Cardiac muscle cell (in vitro differentiated cells and primary cell): ENCODE results near the gene TEX14. TPM values are rescaled to one million over a fixed set of nuclear protein-coding genes. Genes with fewer than 3 reads are reported as not detected.
A peak's percentile ranks its signal among the peaks of the same experiment; 100 is the strongest.
"Not testable (repeated sequence)": the region's sequence is repeated elsewhere in the genome, so short reads cannot be mapped to it uniquely, and the experiment has no call there.

Experiments used
- DNase-seq, 2 donors: peaks; one replicate each; pipeline versions ENCODE4 v3.0.0 to v3.0.0-alpha.2; 2010 to 2017; ENCODE audit warnings: low read depth in 1 of 2, low spot score in 1 of 2
- H3K27ac ChIP-seq: fragments of 200-600 bp; sonication (generic); 2 replicates; pipeline ENCODE4 v1.5.1; 2016
- H3K27me3 ChIP-seq: fragments of 200-600 bp; sonication (generic); 2 replicates; pipeline ENCODE4 v1.6.0; 2016; ENCODE audit warnings: control low read depth
- H3K36me3 ChIP-seq: fragments of 200-600 bp; sonication (generic); 2 replicates; pipeline ENCODE4 v1.5.1; 2016; ENCODE audit warnings: control low read depth
- H3K4me1 ChIP-seq: fragments of 200-600 bp; sonication (generic); 2 replicates; pipeline ENCODE4 v1.8.1; 2017; ENCODE audit warnings: low read depth, mild to moderate bottlenecking, mixed run types
- H3K4me3 ChIP-seq: fragments of 200-600 bp; sonication (generic); 2 replicates; pipeline ENCODE4 v1.5.1; 2016; ENCODE audit warnings: mild to moderate bottlenecking
- H3K9me3 ChIP-seq: fragments of 200-600 bp; sonication (generic); 2 replicates; pipeline ENCODE4 v1.5.1; 2017; ENCODE audit warnings: low read depth, mild to moderate bottlenecking, control low read depth
- polyA plus RNA-seq: library from polyadenylated mRNA; unstranded; fragments of >200 nt; fragmentation: Nextera tagmentation; extraction: Ambion mirVana; gene quantifications from 2 replicates; pipeline ENCODE4 v1.2.1, GENCODE V29; 2016
- total RNA-seq: library from RNA; depleted of rRNA; stranded (reverse); fragments of >200 nt; gene quantifications from 2 replicates; pipeline ENCODE4 v1.2.3, GENCODE V29; 2016
- TF ChIP-seq, protein P1 (sequence below): IDR thresholded peaks from 2 replicates; pipeline ENCODE4 v1.5.1; 2012; ENCODE audit warnings: low read depth, mild to moderate bottlenecking, low read length

The TEX14 gene
- total and polyA plus RNA-seq, 2 experiments from 2014 or later = 0.32 to 0.60 TPM

DNA sequence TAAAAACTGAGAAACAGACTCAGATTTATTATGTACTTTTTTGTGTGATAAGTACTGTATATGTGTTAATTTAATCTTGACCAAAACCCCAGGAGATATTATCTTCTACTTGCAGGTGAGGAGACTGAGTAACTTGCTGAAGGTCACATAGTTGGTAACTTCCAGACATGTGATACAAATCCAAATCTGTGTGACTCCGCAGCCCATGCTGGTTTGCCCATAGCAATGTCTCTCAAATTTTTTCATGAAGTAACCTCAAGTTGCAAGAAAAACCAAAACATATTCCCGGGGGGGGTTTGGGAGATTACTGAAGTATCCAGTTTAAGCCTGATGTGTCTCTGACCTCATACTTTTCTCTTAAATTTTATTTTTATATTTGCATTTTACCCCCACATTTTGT is 3.3 kb downstream of the TEX14 start:
- Histone ChIP-seq H3K4me3 (no peak overlapping the region), H3K27ac (no peak overlapping the region), H3K36me3 (no peaks in the 10 kb centered on the region), H3K9me3 (no peaks in the 10 kb centered on the region), H3K4me1 (no peaks in the 10 kb centered on the region), H3K27me3 (no peaks in the 10 kb centered on the region)
- DNase-seq = no peak
- TF ChIP-seq, protein P1, sequence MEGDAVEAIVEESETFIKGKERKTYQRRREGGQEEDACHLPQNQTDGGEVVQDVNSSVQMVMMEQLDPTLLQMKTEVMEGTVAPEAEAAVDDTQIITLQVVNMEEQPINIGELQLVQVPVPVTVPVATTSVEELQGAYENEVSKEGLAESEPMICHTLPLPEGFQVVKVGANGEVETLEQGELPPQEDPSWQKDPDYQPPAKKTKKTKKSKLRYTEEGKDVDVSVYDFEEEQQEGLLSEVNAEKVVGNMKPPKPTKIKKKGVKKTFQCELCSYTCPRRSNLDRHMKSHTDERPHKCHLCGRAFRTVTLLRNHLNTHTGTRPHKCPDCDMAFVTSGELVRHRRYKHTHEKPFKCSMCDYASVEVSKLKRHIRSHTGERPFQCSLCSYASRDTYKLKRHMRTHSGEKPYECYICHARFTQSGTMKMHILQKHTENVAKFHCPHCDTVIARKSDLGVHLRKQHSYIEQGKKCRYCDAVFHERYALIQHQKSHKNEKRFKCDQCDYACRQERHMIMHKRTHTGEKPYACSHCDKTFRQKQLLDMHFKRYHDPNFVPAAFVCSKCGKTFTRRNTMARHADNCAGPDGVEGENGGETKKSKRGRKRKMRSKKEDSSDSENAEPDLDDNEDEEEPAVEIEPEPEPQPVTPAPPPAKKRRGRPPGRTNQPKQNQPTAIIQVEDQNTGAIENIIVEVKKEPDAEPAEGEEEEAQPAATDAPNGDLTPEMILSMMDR = no peak

DNA sequence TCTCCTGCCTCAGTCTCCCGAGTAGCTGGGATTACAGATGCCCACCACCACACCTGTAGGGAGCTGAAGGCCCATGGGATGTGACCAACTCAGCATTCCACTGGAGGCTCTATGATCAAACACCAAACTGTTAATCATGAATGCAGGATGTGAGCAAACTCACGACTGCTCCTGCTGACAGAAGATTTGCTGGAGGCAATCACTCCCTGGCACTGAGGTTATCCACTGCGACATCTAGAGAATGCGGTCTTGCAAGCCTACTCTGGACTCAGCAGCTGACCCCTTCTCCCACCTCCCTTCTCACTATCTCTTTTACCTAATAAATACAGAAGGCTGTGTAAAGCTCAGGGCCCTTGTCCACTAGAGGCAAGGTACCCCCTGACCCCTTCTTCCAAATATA is 4.9 kb downstream of the TEX14 start:
- DNase-seq = no peak
- no peaks in the 10 kb centered on the region for H3K27me3 ChIP-seq
- no peak overlapping the region for H3K4me3 ChIP-seq
- H3K9me3 ChIP-seq = no peaks in the 10 kb centered on the region
- H3K27ac ChIP-seq = no peak overlapping the region
- H3K4me1 ChIP-seq = no peaks in the 10 kb centered on the region
- H3K36me3 ChIP-seq = no peaks in the 10 kb centered on the region
- TF ChIP-seq, protein P1 = no peak

DNA sequence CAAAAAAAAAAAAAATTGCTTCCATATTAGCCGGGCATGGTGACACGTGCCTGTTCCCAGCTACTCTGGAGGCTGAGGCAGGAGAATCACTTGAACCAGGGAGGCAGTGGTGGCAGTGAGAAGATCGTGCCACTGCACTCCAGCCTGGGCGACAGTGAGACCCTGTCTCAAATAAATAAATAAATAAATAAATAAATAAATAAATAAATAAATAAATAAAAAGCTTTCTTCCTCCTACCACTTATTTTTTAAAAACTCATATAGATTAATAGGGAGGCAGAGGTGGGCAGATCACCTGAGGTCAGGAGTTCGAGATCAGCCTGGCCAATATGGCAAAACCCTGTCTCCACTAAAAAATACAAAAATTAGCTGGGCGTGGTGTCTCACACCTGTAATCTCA is 7.4 kb downstream of the TEX14 start:
- not testable (repeated sequence) for H3K36me3 ChIP-seq, DNase-seq, H3K4me1 ChIP-seq, H3K9me3 ChIP-seq, H3K4me3 ChIP-seq, H3K27me3 ChIP-seq, H3K27ac ChIP-seq

DNA sequence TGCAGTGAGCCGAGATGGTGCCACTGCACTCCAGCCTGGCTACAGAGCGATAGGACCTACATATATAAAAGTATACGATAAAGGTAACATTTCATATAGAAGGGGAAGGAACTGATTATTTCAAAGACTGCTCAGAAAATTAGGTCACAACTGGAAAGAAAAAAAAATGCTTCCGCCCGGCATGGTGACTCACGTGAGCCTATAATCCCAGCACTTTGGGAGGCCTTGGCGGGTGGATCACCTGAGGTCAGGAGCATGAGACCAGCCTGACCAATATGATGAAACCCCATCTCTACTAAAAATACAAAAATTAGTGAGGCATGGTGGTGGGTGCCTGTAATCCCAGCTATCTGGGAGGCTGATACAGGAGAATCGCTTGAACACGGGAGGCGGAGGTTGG is 7.8 kb downstream of the TEX14 start:
- no peaks in the 10 kb centered on the region for H3K4me1 ChIP-seq
- H3K36me3 ChIP-seq = no peaks in the 10 kb centered on the region
- no peak overlapping the region for H3K4me3 ChIP-seq
- H3K27ac ChIP-seq = no peak overlapping the region
- no peak for DNase-seq
- no peaks in the 10 kb centered on the region for H3K9me3 ChIP-seq
- TF ChIP-seq, protein P1 = no peak
- no peaks in the 10 kb centered on the region for H3K27me3 ChIP-seq

DNA sequence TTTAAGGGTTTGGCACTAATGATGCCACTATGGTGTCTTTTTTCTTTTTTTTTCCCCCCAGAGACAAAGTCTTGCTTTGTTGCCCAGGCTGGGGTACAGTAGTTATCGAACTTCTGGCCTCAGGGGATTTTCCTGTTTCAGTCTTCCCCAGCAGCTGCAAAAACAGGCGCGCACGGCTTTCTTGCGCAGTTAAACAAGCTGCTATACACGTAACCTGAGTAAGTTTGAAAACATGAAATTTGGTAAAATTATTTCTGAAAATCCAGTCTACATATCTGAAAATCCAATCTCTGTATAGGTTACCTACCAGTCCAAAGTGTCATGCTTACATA is 11.8 kb downstream of the TEX14 start:
- Histone ChIP-seq H3K9me3 (no peaks in the 10 kb centered on the region), H3K27me3 (no peaks in the 10 kb centered on the region), H3K4me3 (no peak overlapping the region), H3K27ac (no peak overlapping the region), H3K36me3 (no peaks in the 10 kb centered on the region), H3K4me1 (no peaks in the 10 kb centered on the region)
- DNase-seq = no peak
- TF ChIP-seq, protein P1 = no peak

DNA sequence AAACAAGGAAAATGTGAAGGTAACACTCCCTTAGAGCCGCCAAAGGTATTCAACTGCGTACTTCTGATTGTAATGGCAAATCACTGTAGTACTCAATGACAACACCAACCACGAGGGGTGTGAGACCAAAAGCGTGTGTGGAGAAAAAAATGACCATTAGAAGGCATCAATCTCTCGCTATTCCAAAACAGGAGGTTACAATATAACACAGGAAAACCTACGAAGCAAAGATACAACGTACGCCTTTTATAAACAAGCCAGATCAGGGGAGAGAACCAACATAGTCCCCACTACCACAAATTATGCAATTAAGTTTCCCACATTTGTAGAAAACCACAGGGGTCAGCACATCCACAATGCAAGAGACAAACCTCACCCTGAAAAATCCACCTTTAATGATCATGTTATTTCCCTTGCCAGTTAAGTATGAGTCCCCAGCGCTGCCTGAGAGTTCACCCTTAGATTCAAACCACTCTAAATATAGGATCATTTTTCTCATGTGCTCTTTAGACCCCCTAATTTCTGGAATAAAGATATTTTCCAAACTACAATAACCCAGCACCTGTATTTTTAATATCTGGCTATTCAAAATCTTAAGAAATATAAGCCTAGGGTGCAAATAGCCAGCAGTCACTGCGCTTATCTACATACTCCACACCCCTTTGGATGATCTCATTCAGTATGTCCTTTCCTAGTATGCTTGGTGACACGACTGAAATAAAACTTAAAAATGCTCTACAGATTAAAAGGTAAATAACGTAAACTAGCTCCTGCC is 12.4 kb downstream of the TEX14 start:
- Histone ChIP-seq H3K36me3 (no peaks in the 10 kb centered on the region), H3K4me1 (no peaks in the 10 kb centered on the region), H3K27ac (peak overlapping the region; percentile 35), H3K9me3 (no peaks in the 10 kb centered on the region), H3K27me3 (no peaks in the 10 kb centered on the region), H3K4me3 (no peak overlapping the region)
- peak in 1 of 2 donors; percentile 90 for DNase-seq
- TF ChIP-seq, protein P1 = no peak

DNA sequence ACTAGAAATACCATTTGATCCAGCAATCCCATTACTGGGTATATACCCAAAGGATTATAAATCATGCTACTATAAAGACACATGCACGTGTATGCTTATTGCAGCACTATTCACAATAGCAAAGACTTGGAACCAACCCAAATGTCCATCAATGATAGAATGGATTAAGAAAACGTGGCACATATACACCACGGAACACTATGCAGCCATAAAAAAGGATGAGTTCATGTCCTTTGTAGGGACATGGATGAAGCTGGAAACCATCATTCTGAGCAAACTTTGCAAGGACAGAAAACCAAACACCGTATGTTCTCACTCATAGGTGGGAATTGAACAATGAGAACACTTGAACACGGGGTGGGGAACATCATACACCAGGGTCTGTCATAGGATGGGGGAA is 13.6 kb downstream of the TEX14 start:
- not testable (repeated sequence) for H3K27ac ChIP-seq, H3K4me3 ChIP-seq, H3K27me3 ChIP-seq, H3K4me1 ChIP-seq, DNase-seq, H3K9me3 ChIP-seq, H3K36me3 ChIP-seq
